ENCODE results near the gene ACAD8. TPM values are rescaled to one million over a fixed set of nuclear protein-coding genes. Genes with fewer than 3 reads are reported as not detected.
A peak's percentile ranks its signal among the peaks of the same experiment; 100 is the strongest.

Gene ACAD8
- total and polyA plus RNA-seq, 3 donors from 2014 or later, result 27.4 to 47.9 (median 35.1) TPM

DNA sequence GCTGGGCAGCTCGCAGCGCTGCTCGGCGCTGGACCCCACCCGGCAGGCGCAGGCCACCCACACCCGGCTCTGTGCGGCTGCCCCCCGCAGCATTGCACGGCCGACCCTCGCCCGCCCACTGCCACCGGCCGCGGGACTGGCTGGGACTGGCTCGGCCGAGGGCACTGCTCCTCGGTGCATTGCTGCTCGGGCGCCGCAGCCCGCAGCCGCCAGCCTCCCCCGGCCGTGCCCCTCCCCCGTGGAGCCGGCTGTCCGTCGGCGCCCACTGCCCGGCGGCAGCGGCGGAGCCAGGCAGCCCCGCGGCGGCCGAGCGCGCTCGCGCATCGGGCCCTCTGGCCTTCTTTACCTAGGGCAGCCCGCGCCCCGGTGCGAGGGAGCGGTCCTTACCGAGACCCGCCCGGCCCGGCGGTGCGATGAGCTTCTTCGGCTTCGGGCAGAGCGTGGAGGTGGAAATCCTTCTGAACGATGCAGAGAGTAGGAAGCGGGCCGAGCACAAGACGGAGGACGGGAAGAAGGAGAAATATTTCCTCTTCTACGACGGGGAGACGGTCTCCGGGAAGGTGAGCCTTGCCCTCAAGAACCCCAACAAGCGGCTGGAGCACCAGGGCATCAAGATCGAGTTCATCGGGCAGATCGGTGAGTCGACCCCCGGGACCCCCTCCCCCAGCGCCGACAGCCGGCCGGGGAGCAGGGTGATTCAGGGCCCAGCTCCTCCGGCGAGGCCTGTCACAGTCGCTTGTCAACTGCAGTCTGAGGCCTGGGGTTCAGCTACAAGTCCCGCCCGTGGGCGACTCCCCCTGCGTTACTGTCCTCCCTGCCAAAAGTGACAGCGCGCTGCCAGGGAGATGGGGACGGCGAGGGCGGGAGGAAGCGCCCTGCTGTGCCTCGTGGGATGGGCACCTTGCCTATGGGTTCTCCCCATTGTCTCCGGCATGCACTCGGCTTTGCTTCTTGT is 28.4 kb upstream of the ACAD8 start:
- no peaks in the 10 kb centered on the region for H3K9me3 ChIP-seq
- intact Hi-C loops (cut with DNase I; ENCODE audit: low total_unique reads), result no loop called here
- WGBS, 2 donors, result 0% methylated on average over 27 to 61 of the region's 93 CpGs
- H3K4me3 ChIP-seq, result peak overlapping the region; percentile 89 to 96
- H3K36me3 ChIP-seq (ENCODE audit: low read depth, missing control alignments), result no peaks in the 10 kb centered on the region
- TF ChIP-seq CTCF (IDR thresholded peaks at IDR 0.05), result no peak
- TF ChIP-seq POLR2A (IDR thresholded peaks at IDR 0.05), result no peak
- peaks cover 24% of the 10 kb centered on the region for H3K4me1 ChIP-seq
- H3K27ac ChIP-seq, result peak overlapping the region; percentile 51 to 99
- DNase-seq, result peak; percentile 75
- H3K27me3 ChIP-seq, result no peaks in the 10 kb centered on the region

DNA sequence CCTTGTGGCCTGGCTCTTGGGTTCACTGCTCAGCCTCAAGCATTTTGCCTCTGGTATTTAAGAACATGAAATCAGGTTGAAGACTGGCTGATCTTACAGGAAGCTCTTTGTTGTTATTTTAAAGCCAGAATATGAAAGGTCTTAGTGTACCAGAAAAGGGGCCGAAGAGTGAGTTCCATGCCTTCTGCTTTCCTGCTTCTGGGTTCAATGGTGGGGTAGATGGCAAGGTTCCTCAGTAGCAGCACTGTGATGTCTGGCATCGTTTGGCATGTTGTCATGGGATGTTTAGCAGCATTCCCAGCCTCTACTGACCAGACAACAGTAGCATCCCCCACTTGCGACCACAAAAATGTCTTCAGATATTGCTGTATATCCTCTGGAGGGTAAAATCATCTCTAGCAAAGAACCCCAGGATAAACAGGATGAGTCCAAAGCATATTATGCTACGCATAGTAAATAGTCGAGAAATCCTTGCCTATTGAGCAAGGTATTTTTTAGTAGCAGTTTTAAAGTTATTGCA is 26.5 kb upstream of the ACAD8 start:
- WGBS, 2 donors, result 76 to 81% methylated on average over 5 of the region's 5 CpGs

GRCh38 chr11:134228625-134229024 is 24.7 kb upstream of the ACAD8 start:
- Histone ChIP-seq H3K27ac (no peak overlapping the region), H3K4me1 (peaks cover 30% of the 10 kb centered on the region), H3K36me3 (ENCODE audit: low read depth, missing control alignments) (no peaks in the 10 kb centered on the region), H3K27me3 (no peaks in the 10 kb centered on the region), H3K9me3 (no peaks in the 10 kb centered on the region), H3K4me3 (no peak overlapping the region)
- 81 to 83% methylated on average over 6 of the region's 6 CpGs for WGBS, 2 donors
- intact Hi-C loops (cut with DNase I; ENCODE audit: low total_unique reads), result no loop called here
- DNase-seq, result no peak
- TF ChIP-seq POLR2A (IDR thresholded peaks at IDR 0.05) (no peak), CTCF (IDR thresholded peaks at IDR 0.05) (no peak)

More for the DNA sequence above, 26.5 kb upstream of the ACAD8 start:
- no peaks in the 10 kb centered on the region for H3K9me3 ChIP-seq
- H3K4me3 ChIP-seq, result no peak overlapping the region
- no peak for DNase-seq
- H3K27ac ChIP-seq, result no peak overlapping the region
- no peak for TF ChIP-seq CTCF (IDR thresholded peaks at IDR 0.05)
- TF ChIP-seq POLR2A (IDR thresholded peaks at IDR 0.05), result no peak
- H3K27me3 ChIP-seq, result no peaks in the 10 kb centered on the region
- intact Hi-C loops (cut with DNase I; ENCODE audit: low total_unique reads), result no loop called here
- H3K4me1 ChIP-seq, result peaks cover 36% of the 10 kb centered on the region
- H3K36me3 ChIP-seq (ENCODE audit: low read depth, missing control alignments), result no peaks in the 10 kb centered on the region

DNA sequence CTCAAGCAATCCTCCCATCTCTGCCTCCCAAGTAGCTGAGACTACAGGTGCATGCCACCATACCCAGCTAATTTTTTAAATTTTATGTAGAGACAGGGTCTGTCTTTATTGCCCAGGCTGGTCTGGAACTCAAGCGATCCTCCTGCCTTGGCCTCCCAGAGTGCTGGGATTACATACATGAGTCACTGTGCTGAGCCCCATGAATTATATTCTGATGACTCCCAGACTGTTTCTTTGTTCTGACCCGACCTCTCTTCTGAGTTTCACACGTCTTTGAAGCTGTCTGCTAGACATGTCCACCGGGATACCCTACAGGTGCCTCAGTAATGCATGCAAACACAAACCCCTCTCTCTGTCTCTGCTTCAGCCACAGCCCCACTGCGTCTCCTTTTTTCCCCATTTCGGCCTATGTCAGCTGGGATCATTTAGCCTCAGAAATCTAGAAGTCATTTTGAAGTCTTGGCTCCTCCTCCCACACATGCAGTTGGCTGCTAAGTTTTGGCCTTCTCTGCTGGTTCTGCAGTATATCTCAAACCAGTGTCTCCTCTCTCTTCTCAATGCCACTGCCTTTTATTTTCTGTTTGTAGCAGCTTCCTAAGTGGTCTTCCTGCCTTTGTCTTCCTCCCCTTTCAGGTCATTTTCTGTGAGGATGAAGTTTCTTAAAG is 24.1 kb upstream of the ACAD8 start:
- intact Hi-C loops (cut with DNase I; ENCODE audit: low total_unique reads), result no loop called here

More for the DNA sequence above, 24.1 kb upstream of the ACAD8 start:
- no peak for DNase-seq
- WGBS, 2 donors, result 69 to 73% methylated on average over 6 of the region's 6 CpGs
- Histone ChIP-seq H3K4me1 (peaks cover 30% of the 10 kb centered on the region), H3K27ac (no peak overlapping the region), H3K27me3 (no peaks in the 10 kb centered on the region), H3K36me3 (ENCODE audit: low read depth, missing control alignments) (no peaks in the 10 kb centered on the region), H3K9me3 (no peaks in the 10 kb centered on the region), H3K4me3 (no peak overlapping the region)
- no peak for TF ChIP-seq POLR2A (IDR thresholded peaks at IDR 0.05)
- no peak for TF ChIP-seq CTCF (IDR thresholded peaks at IDR 0.05)

Measured in testis (tissue), 3 donors.